A549 (cell line): ENCODE data around the gene FNIP2. TPM values are rescaled to one million over a fixed set of nuclear protein-coding genes. Genes with fewer than 3 reads are reported as not detected.
"Not testable (repeated sequence)": the region's sequence is repeated elsewhere in the genome, so short reads cannot be mapped to it uniquely, and the experiment has no call there.

ENCODE experiments used
- ATAC-seq, 2 experiments: fragments of 200-7000 bp in 1 of 2; fragments of >200 bp in 1 of 2; cut with Nextera tagmentation in 1 of 2; cut with Tn5 transposase in 1 of 2; 3 replicates each; pipeline versions ENCODE4 v1.8.0 to v1.9.1; 2018 to 2020; ENCODE audit warnings: mild to moderate bottlenecking in 1 of 2, moderate library complexity in 1 of 2
- CTCF ChIA-PET: fragments of 300-600 bp; sonication (Branson Sonifier 250); formaldehyde crosslinking; extraction: SDS; loops from one replicate; lab custom pipeline; 2021; ENCODE audit warnings: antibody characterized with exemption, inconsistent platforms; lab: Yijun Ruan, JAX
- POLR2A ChIA-PET: fragments of 350-600 bp; formaldehyde crosslinking; extraction: SDS; loops from one replicate; lab custom pipeline; 2021; ENCODE audit warnings: antibody characterized with exemption, inconsistent platforms; lab: Yijun Ruan, JAX
- DNase-seq, 2 experiments: peaks; one replicate each; pipeline versions ENCODE4 v3.0.0 to v3.0.0-alpha.2; 2011 to 2016; ENCODE audit warnings: low read depth in 1 of 2, low spot score in 1 of 2
- FAIRE-seq: peaks from 2 replicates; lab custom pipeline; 2011; peaks lifted over from hg19 to GRCh38; lab: Jason Lieb, UNC
- H3K27ac ChIP-seq, 2 experiments: fragments of >200 bp; sonication (Bioruptor Twin); formaldehyde crosslinking; 3 replicates each; pipeline ENCODE4 v1.5.1; 2016 to 2017
- H3K4me1 ChIP-seq: fragments of >200 bp; sonication (Bioruptor Twin); formaldehyde crosslinking; 3 replicates; pipeline ENCODE4 v1.6.1; 2016
- H3K4me2 ChIP-seq: fragments of >200 bp; sonication (Bioruptor Twin); formaldehyde crosslinking; 3 replicates; pipeline ENCODE4 v1.6.1; 2016
- H3K4me3 ChIP-seq: fragments of >200 bp; sonication (Bioruptor Twin); formaldehyde crosslinking; 3 replicates; pipeline ENCODE4 v1.5.1; 2016
- H3K9me3 ChIP-seq: fragments of >200 bp; sonication (Bioruptor Twin); formaldehyde crosslinking; 3 replicates; pipeline ENCODE4 v1.6.1; 2016
- ATOH8 ChIP-seq: fragments of 250-450 bp; sonication (Bioruptor Pico); IDR thresholded peaks from 2 replicates; pipeline ENCODE4 v1.5.0; 2020; ENCODE audit warnings: low read depth, mild to moderate bottlenecking, moderate library complexity
- BCL3 ChIP-seq: fragments of >200 bp; sonication (Bioruptor Twin); formaldehyde crosslinking; IDR thresholded peaks from 3 replicates; pipeline ENCODE4 v1.6.1; 2016
- BHLHE40 ChIP-seq: IDR thresholded peaks from 2 replicates; pipeline ENCODE4 v1.6.1; 2012; ENCODE audit warnings: low read depth, low read length, inconsistent platforms
- CHD2 ChIP-seq: fragments of 150-350 bp; IDR thresholded peaks from 2 replicates; pipeline ENCODE4 v1.6.1; 2014; ENCODE audit warnings: low read length; ENCODE audit not compliant: partially characterized antibody
- CHD4 ChIP-seq: fragments of 200-600 bp; sonication (generic); IDR thresholded peaks from 2 replicates; pipeline ENCODE4 v1.6.1; 2016; ENCODE audit warnings: antibody characterized with exemption, mild to moderate bottlenecking, borderline replicate concordance
- CTCF ChIP-seq: fragments of >200 bp; sonication (Bioruptor Twin); formaldehyde crosslinking; IDR thresholded peaks from 3 replicates; pipeline ENCODE4 v1.5.1; 2016
- EHF ChIP-seq: fragments of 250-450 bp; sonication (Bioruptor Pico); IDR thresholded peaks from 2 replicates; pipeline ENCODE4 v1.5.0; 2020; ENCODE audit warnings: mild to moderate bottlenecking
- EHMT2 ChIP-seq: fragments of 200-600 bp; sonication (generic); IDR thresholded peaks from 2 replicates; pipeline ENCODE4 v1.6.1; 2016; ENCODE audit warnings: antibody characterized with exemption, low read depth, mild to moderate bottlenecking, moderate library complexity
- ESRRA ChIP-seq: fragments of 150-350 bp; IDR thresholded peaks from 2 replicates; pipeline ENCODE4 v1.6.1; 2014; ENCODE audit warnings: mild to moderate bottlenecking, low read length, borderline replicate concordance
- FOSB ChIP-seq: fragments of 250-450 bp; sonication (Bioruptor Pico); IDR thresholded peaks from 2 replicates; pipeline ENCODE4 v1.5.0; 2020; ENCODE audit warnings: mild to moderate bottlenecking, moderate library complexity
- FOSL2 ChIP-seq, 2 experiments: fragments of 450-650 bp in 1 of 2; fragments of >200 bp in 1 of 2; sonication (Bioruptor Twin) in 1 of 2; formaldehyde crosslinking; IDR thresholded peaks; 2 replicates each; pipeline versions ENCODE4 v1.5.0 to v1.6.1; 2016 to 2020; ENCODE audit warnings: mild to moderate bottlenecking in 1 of 2, moderate library complexity in 1 of 2
- HEYL ChIP-seq: fragments of 250-450 bp; sonication (Bioruptor Pico); IDR thresholded peaks from 2 replicates; pipeline ENCODE4 v1.8.0; 2021; ENCODE audit warnings: mild to moderate bottlenecking, moderate library complexity
- HOXB13 ChIP-seq: fragments of 250-450 bp; sonication (Bioruptor Pico); IDR thresholded peaks from 2 replicates; pipeline ENCODE4 v1.5.0; 2020; ENCODE audit warnings: low read depth, mild to moderate bottlenecking, moderate library complexity
- HOXB5 ChIP-seq: fragments of 250-450 bp; sonication (Bioruptor Pico); IDR thresholded peaks from 2 replicates; pipeline ENCODE4 v1.5.0; 2020; ENCODE audit warnings: mild to moderate bottlenecking, moderate library complexity
- JUNB ChIP-seq: fragments of >200 bp; sonication (Bioruptor Twin); formaldehyde crosslinking; IDR thresholded peaks from 2 replicates; pipeline ENCODE4 v1.6.1; 2016
- MYC ChIP-seq: IDR thresholded peaks from 2 replicates; pipeline ENCODE4 v1.6.1; 2012; ENCODE audit warnings: mild to moderate bottlenecking, inconsistent platforms, low read length, improper control_type of control experiment, borderline replicate concordance
- RAD21 ChIP-seq, 2 experiments: fragments of >200 bp in 1 of 2; sonication (Bioruptor Twin) in 1 of 2; formaldehyde crosslinking in 1 of 2; IDR thresholded peaks in 1 of 2; conservative IDR thresholded peaks in 1 of 2; 2 replicates in 1 of 2; 3 replicates in 1 of 2; pipeline ENCODE4 v1.6.1; 2012 to 2018; ENCODE audit warnings: inconsistent platforms in 1 of 2
- RARB ChIP-seq: fragments of 250-450 bp; sonication (Bioruptor Pico); IDR thresholded peaks from 2 replicates; pipeline ENCODE4 v1.8.0; 2021; ENCODE audit warnings: mild to moderate bottlenecking, moderate library complexity
- ZNF302 ChIP-seq: fragments of 250-450 bp; sonication (Bioruptor Pico); IDR thresholded peaks from 2 replicates; pipeline ENCODE4 v1.9.0; 2021; ENCODE audit warnings: inconsistent platforms, mild to moderate bottlenecking, moderate library complexity
- ZSCAN20 ChIP-seq: fragments of 250-450 bp; sonication (Bioruptor Pico); IDR thresholded peaks from 2 replicates; pipeline ENCODE4 v1.8.0; 2022; ENCODE audit warnings: mild to moderate bottlenecking, moderate library complexity
- WGBS: methylation state at CpG from one replicate; pipeline ENCODE4 v1.1.6; 2017; ENCODE audit errors: missing lambda C conversion rate; 5-methylcytosine and 5-hydroxymethylcytosine counted together
- polyA plus RNA-seq, 4 experiments: library from polyadenylated mRNA; depleted of rRNA in 3 of 4; stranded (reverse); fragments of >200 nt; fragmentation: RNase III in 1 of 4; extraction: RNeasy Plus Mini Kit Qiagen cat#74134 plus additional on column Dnase treatment in 1 of 4; gene quantifications; 2 replicates in 3 of 4; 3 replicates in 1 of 4; pipeline ENCODE4 v1.2.3, GENCODE V29; 2011 to 2017
- TF ChIP-seq, protein P1 (sequence below): fragments of 450-650 bp; IDR thresholded peaks from 2 replicates; pipeline ENCODE4 v1.6.1; 2014; ENCODE audit warnings: antibody characterized with exemption
- TF ChIP-seq, protein P2 (sequence below): IDR thresholded peaks from 2 replicates; pipeline ENCODE4 v1.6.1; 2012
- TF ChIP-seq, protein P3 (sequence below): fragments of 250-450 bp; sonication (Bioruptor Pico); IDR thresholded peaks from 2 replicates; pipeline ENCODE4 v1.5.0; 2021; ENCODE audit warnings: mild to moderate bottlenecking, moderate library complexity, borderline replicate concordance

The FNIP2 gene
- polyA plus RNA-seq, 2 of the 4 experiments (the other 2 are of a cell fraction), result 2.0 to 2.5 TPM

GRCh38 chr4:158758703-158759102 lies 10.1 kb upstream of the FNIP2 start:
- Histone ChIP-seq H3K4me2 (no peak overlapping the region), H3K4me1 (0 out of 3 replicates have a peak, but pooled peaks cover 3% of the 10 kb centered on the region), H3K9me3 (no peaks in the 10 kb centered on the region), H3K27ac (no peak overlapping the region), H3K4me3 (no peak overlapping the region)
- POLR2A ChIA-PET, result no interaction called here
- WGBS, result 81% methylated on average over 4 of the region's 4 CpGs
- FAIRE-seq, result no peak
- TF ChIP-seq BHLHE40, result no peak
- TF ChIP-seq FOSB (CRISPR knock-in tag), result no peak
- no peak for TF ChIP-seq RARB (CRISPR knock-in tag)
- TF ChIP-seq, protein P1, sequence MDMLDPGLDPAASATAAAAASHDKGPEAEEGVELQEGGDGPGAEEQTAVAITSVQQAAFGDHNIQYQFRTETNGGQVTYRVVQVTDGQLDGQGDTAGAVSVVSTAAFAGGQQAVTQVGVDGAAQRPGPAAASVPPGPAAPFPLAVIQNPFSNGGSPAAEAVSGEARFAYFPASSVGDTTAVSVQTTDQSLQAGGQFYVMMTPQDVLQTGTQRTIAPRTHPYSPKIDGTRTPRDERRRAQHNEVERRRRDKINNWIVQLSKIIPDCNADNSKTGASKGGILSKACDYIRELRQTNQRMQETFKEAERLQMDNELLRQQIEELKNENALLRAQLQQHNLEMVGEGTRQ, result no peak
- no peak for TF ChIP-seq MYC
- TF ChIP-seq HOXB13 (CRISPR knock-in tag), result no peak
- TF ChIP-seq ZSCAN20, result no peak
- no peak for TF ChIP-seq JUNB
- no peak for TF ChIP-seq ESRRA
- TF ChIP-seq CHD2, result no peak
- TF ChIP-seq, protein P2, sequence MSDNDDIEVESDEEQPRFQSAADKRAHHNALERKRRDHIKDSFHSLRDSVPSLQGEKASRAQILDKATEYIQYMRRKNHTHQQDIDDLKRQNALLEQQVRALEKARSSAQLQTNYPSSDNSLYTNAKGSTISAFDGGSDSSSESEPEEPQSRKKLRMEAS, result no peak
- TF ChIP-seq CHD4, result no peak
- TF ChIP-seq HOXB5, result no peak
- no peak for TF ChIP-seq HEYL (CRISPR knock-in tag)
- TF ChIP-seq ZNF302 (CRISPR knock-in tag), result no peak
- no peak for TF ChIP-seq EHMT2
- TF ChIP-seq FOSL2 (IDR thresholded peaks at IDR 0.05), result no peak
- TF ChIP-seq FOSL2 (CRISPR knock-in tag; IDR thresholded peaks at IDR 0.05), result no peak
- no peak for TF ChIP-seq BCL3
- no peak for ATAC-seq
- DNase-seq, result no peak
- CTCF ChIA-PET, result no interaction called here

DNA sequence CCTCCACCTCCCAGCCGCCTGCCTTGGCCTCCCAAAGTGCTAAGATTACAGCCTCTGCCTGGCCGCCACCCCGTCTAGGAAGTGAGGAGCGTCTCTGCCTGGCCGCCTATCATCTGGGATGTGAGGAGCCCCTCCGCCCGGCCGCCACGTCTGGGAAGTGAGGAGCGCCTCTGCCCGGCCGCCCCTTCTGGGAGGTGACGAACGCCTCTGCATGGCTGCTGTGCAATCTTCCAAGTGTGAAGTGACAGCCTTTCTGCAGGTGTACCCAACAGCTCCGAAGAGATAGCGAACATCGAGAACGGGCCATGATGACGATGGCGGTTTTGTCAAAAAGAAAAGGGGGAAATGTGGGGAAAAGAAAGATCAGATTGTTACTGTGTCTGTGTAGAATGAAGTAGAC lies 9.3 kb upstream of the FNIP2 start:
- H3K9me3 ChIP-seq, H3K4me2 ChIP-seq, H3K27ac ChIP-seq, H3K4me1 ChIP-seq, ATAC-seq, POLR2A ChIA-PET, CTCF ChIA-PET, FAIRE-seq, H3K4me3 ChIP-seq, DNase-seq: not testable (repeated sequence)
- 94% methylated on average over 16 of the region's 20 CpGs for WGBS

GRCh38 chr4:158760866-158761265 lies 8.0 kb upstream of the FNIP2 start:
- WGBS, result 69% methylated on average over 4 of the region's 4 CpGs
- FAIRE-seq (no peak), ATAC-seq (no peak), DNase-seq (no peak)
- Histone ChIP-seq H3K4me3 (no peak overlapping the region), H3K27ac (no peak overlapping the region), H3K4me2 (no peak overlapping the region), H3K9me3 (no peaks in the 10 kb centered on the region), H3K4me1 (0 out of 3 replicates have a peak, but pooled peaks cover 3% of the 10 kb centered on the region)
- ChIA-PET POLR2A (no interaction called here), CTCF (interaction anchor here (0.7 kb wide), 1 partner anchor 84 kb away, joined by 3 read pairs; no protein-coding TSS in a partner anchor)
- no peak for TF ChIP-seq CHD4
- TF ChIP-seq FOSL2 (IDR thresholded peaks at IDR 0.05), result no peak
- no peak for TF ChIP-seq FOSL2 (CRISPR knock-in tag; IDR thresholded peaks at IDR 0.05)
- TF ChIP-seq, protein P2, result no peak
- no peak for TF ChIP-seq EHF (CRISPR knock-in tag)
- TF ChIP-seq BCL3, result no peak
- no peak for TF ChIP-seq ATOH8 (CRISPR knock-in tag)
- no peak for TF ChIP-seq CTCF
- TF ChIP-seq, protein P3, sequence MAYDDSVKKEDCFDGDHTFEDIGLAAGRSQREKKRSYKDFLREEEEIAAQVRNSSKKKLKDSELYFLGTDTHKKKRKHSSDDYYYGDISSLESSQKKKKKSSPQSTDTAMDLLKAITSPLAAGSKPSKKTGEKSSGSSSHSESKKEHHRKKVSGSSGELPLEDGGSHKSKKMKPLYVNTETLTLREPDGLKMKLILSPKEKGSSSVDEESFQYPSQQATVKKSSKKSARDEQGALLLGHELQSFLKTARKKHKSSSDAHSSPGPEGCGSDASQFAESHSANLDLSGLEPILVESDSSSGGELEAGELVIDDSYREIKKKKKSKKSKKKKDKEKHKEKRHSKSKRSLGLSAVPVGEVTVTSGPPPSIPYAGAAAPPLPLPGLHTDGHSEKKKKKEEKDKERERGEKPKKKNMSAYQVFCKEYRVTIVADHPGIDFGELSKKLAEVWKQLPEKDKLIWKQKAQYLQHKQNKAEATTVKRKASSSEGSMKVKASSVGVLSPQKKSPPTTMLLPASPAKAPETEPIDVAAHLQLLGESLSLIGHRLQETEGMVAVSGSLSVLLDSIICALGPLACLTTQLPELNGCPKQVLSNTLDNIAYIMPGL (CRISPR knock-in tag), result no peak
- no peak for TF ChIP-seq RAD21 (conservative IDR thresholded peaks at IDR 0.05 in 1 of 2, IDR thresholded peaks at IDR 0.05 in 1 of 2)
